Calu3 (cell line): Measurements from ENCODE around the gene RAB11FIP5. TPM values are rescaled to one million over a fixed set of nuclear protein-coding genes. Genes with fewer than 3 reads are reported as not detected.
"Not testable (repeated sequence)": the region's sequence is repeated elsewhere in the genome, so short reads cannot be mapped to it uniquely, and the experiment has no call there.

Experiments
- BruUV-seq: library from RNA; stranded (reverse); fragments of 400-500 nt; replicated peaks from 2 replicates; lab custom pipeline; 2021; lab: Mats Ljungman, UMichigan
- CTCF ChIA-PET: fragments of 300-600 bp; sonication (Branson Sonifier 250); formaldehyde crosslinking; loops from one replicate; lab custom pipeline; 2022; ENCODE audit warnings: antibody characterized with exemption; lab: Charles Lee
- DNase-seq: peaks from one replicate; pipeline ENCODE4 v3.0.0; 2022
- H3K27ac Mint-ChIP-seq: one replicate; pipeline ENCODE4 v1.8.0; 2022; ENCODE audit warnings: mixed read lengths; ENCODE audit not compliant: unreplicated experiment
- H3K27me3 Mint-ChIP-seq: one replicate; pipeline ENCODE4 v1.8.0; 2022; ENCODE audit warnings: mixed read lengths; ENCODE audit not compliant: unreplicated experiment
- H3K36me3 Mint-ChIP-seq: one replicate; pipeline ENCODE4 v1.8.0; 2022; ENCODE audit warnings: mild to moderate bottlenecking, moderate library complexity, mixed read lengths; ENCODE audit not compliant: insufficient read depth, unreplicated experiment
- H3K4me1 Mint-ChIP-seq: one replicate; pipeline ENCODE4 v1.8.0; 2022; ENCODE audit warnings: mild to moderate bottlenecking, low read depth, mixed read lengths; ENCODE audit not compliant: unreplicated experiment
- H3K4me3 Mint-ChIP-seq: one replicate; pipeline ENCODE4 v1.8.0; 2022; ENCODE audit warnings: mild to moderate bottlenecking, low read depth, moderate library complexity, mixed read lengths; ENCODE audit not compliant: unreplicated experiment
- H3K9me3 Mint-ChIP-seq: one replicate; pipeline ENCODE4 v1.8.0; 2022; ENCODE audit warnings: low read depth, mixed read lengths; ENCODE audit not compliant: unreplicated experiment
- intact Hi-C: fragments of 100-400 bp; cut with micrococcal nuclease; formaldehyde crosslinking; loops from one replicate; pipeline ENCODE4 v1.10.0; 2022; ENCODE audit not compliant: unreplicated experiment
- total RNA-seq: library from RNA; stranded (reverse); gene quantifications from 2 replicates; pipeline ENCODE4 v1.2.3, GENCODE V29; 2022
- TF ChIP-seq, protein P1 (sequence below): fragments of 200-600 bp; IDR thresholded peaks from one replicate; pipeline ENCODE4 v1.8.0; 2022; ENCODE audit warnings: antibody characterized with exemption; ENCODE audit not compliant: unreplicated experiment

RAB11FIP5 gene
- total RNA-seq, 1 experiment from 2014 or later: 20.2 TPM

DNA sequence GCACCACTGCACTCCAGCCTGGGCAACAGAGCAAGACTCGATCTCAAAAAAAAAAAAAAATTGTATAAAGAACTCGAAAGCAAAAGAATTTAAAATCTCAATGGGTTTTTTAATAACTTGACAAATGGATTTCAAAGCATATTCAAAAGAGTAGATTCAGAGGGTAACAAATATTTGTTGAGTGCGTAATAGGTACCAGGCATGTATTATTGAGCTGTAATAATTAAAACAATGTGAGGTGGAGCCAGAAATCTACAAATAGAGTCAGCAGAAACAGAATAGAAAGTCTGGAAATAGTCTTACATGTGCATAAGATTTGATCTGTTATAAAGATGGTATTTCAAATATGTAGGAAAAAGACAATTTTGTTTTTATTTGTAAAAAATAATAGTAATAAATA, 19.1 kb upstream of the RAB11FIP5 start:
- CTCF ChIA-PET: interaction anchor here (0.6 kb wide), 1 partner anchor 441 kb away, joined by 3 read pairs; no protein-coding TSS in a partner anchor
- TF ChIP-seq, protein P1, sequence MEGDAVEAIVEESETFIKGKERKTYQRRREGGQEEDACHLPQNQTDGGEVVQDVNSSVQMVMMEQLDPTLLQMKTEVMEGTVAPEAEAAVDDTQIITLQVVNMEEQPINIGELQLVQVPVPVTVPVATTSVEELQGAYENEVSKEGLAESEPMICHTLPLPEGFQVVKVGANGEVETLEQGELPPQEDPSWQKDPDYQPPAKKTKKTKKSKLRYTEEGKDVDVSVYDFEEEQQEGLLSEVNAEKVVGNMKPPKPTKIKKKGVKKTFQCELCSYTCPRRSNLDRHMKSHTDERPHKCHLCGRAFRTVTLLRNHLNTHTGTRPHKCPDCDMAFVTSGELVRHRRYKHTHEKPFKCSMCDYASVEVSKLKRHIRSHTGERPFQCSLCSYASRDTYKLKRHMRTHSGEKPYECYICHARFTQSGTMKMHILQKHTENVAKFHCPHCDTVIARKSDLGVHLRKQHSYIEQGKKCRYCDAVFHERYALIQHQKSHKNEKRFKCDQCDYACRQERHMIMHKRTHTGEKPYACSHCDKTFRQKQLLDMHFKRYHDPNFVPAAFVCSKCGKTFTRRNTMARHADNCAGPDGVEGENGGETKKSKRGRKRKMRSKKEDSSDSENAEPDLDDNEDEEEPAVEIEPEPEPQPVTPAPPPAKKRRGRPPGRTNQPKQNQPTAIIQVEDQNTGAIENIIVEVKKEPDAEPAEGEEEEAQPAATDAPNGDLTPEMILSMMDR: no peak
- no peak for DNase-seq
- intact Hi-C loops: no loop called here
- H3K27me3 Mint-ChIP-seq: peaks cover 10% of the 10 kb centered on the region
- peaks cover 28% of the 10 kb centered on the region for H3K4me1 Mint-ChIP-seq
- BruUV-seq: no TSS peak
- no peaks in the 10 kb centered on the region for H3K36me3 Mint-ChIP-seq
- H3K4me3 Mint-ChIP-seq: no peak overlapping the region
- H3K9me3 Mint-ChIP-seq: no peaks in the 10 kb centered on the region
- H3K27ac Mint-ChIP-seq: no peak overlapping the region

DNA sequence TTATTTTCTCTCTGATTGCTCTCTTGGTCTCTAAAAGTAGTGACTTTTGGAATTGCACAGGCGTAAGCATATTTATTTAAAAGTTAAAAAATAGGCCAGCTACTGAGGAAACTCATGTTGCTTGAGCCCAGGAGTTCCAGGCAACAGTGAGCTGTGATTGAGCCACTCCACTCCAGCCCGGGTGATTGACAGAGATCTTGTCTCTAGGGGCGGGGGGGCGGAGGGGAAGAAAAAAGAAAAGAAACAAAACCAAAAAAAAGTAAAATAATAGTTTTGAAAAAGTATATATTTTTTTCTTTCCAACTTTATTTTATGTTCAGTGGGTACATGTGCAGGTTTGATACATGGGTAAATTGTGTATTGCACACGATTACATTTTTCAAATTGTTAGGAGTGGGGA, 18.0 kb upstream of the RAB11FIP5 start:
- Mint-ChIP-seq H3K27ac (no peak overlapping the region), H3K9me3 (peaks cover 5% of the 10 kb centered on the region), H3K4me3 (no peak overlapping the region), H3K36me3 (no peaks in the 10 kb centered on the region), H3K27me3 (peaks cover 10% of the 10 kb centered on the region), H3K4me1 (peaks cover 28% of the 10 kb centered on the region)
- DNase-seq: no peak
- intact Hi-C loops: no loop called here
- CTCF ChIA-PET: no interaction called here
- no TSS peak for BruUV-seq
- TF ChIP-seq, protein P1: no peak

DNA sequence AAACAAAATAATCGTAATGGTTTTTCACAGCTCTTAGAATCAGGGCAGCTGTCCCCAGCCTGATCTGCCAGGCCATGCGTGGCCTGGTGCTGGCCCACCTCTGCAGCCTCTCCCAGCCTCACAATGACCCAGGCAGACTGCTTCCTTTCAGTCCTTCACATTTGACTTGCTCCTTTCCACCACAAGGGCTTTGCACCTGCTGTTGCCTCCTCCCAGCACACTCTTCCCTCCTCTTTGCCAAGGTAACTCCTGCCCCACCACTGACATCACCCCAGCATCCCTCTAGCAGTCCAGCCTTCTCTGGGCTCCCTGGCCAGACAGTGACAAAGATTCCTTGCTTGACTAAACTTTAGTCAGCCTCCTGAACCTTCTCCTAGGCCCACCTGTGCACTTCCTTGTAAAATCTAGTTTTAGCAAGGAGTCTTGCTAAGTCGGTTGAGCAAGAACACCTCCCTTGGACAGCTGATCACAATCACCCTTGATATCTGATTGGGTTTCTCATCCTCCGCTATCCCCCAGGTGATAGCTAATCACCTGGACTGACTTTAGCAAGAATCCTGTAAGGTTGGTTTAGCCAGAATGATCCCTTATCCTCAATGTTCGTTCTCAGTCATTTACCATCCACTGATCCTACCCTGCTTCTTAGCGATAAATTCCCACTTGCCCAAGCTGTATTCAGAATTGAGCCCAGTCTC, 16.2 kb upstream of the RAB11FIP5 start:
- DNase-seq: no peak
- CTCF ChIA-PET: no interaction called here
- H3K36me3 Mint-ChIP-seq: no peaks in the 10 kb centered on the region
- BruUV-seq: no TSS peak
- H3K27me3 Mint-ChIP-seq: peaks cover 13% of the 10 kb centered on the region
- intact Hi-C loops: no loop called here
- H3K9me3 Mint-ChIP-seq: peaks cover 6% of the 10 kb centered on the region
- peaks cover 19% of the 10 kb centered on the region for H3K4me1 Mint-ChIP-seq
- H3K4me3 Mint-ChIP-seq: no peak overlapping the region
- TF ChIP-seq, protein P1: no peak
- H3K27ac Mint-ChIP-seq: no peak overlapping the region

DNA sequence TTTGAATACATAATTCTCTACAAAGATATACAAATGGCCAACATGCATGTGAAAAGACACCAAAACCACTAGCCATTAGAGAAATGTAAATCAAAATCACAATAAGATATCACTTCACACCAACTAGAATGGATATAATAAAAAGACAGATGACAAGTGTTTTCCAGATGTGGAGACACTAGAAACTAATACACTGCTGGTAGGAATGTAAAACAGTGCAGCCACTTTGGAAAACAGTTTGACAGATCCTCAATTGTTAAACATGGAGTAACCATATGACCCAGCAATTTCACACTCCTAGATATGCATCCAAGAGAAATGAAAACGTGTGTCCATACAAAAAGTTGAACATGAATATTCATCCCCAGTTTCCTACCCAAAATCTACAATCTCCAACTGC, 9.8 kb upstream of the RAB11FIP5 start:
- CTCF ChIA-PET: no interaction called here
- Mint-ChIP-seq H3K27ac (no peak overlapping the region), H3K36me3 (no peaks in the 10 kb centered on the region), H3K4me1 (no peaks in the 10 kb centered on the region), H3K4me3 (no peak overlapping the region), H3K27me3 (peaks cover 20% of the 10 kb centered on the region), H3K9me3 (peaks cover 6% of the 10 kb centered on the region)
- DNase-seq: no peak
- intact Hi-C loops: no loop called here
- BruUV-seq: no TSS peak
- TF ChIP-seq, protein P1: no peak

DNA sequence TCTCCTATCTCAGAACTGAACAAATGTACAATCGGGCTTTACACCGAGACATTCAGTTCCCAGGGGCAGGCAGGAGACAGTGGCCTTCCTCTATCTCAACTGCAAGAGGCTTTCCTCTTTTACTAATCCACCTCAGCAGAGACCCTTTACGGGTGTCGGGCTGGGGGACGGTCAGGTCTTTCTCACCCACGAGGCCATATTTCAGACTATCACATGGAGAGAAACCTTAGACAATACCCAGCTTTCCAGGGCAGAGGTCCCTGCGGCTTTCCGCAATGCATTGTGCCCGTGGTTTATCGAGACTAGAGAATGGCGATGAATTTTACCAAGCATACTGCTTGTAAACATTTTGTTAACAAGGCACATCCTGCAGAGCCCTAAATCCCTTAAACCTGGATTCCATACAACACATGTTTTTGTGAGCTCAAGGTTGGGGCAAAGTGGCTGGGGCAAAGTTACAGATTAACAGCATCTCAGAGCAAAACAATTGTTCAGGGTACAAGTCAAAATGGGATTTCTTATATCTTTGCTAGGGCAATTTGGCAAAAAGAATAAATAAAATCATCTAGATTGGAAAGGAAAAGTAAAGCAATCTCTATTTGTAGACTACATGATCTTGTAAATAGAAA, 7.0 kb upstream of the RAB11FIP5 start:
- not testable (repeated sequence) for DNase-seq
- CTCF ChIA-PET: interaction anchor here (0.7 kb wide), 1 partner anchor 554 kb away, joined by 3 read pairs; no protein-coding TSS in a partner anchor

More for the DNA sequence above, 7.0 kb upstream of the RAB11FIP5 start:
- H3K9me3 Mint-ChIP-seq, H3K36me3 Mint-ChIP-seq, H3K27ac Mint-ChIP-seq, BruUV-seq, H3K4me1 Mint-ChIP-seq, H3K4me3 Mint-ChIP-seq, intact Hi-C loops: not testable (repeated sequence)
- peaks cover 20% of the 10 kb centered on the region for H3K27me3 Mint-ChIP-seq
